DMS79 (cell line): Measurements from ENCODE around the gene TADA2A.
"Not testable (repeated sequence)": the region's sequence is repeated elsewhere in the genome, so short reads cannot be mapped to it uniquely, and the experiment has no call there.

Source experiments
- DNase-seq: peaks from one replicate; lab custom pipeline; 2025; lab: John Stamatoyannopoulos, UW

The TADA2A gene

GRCh38 chr17:37493249-37494027, 86.8 kb downstream of the TADA2A start:
- DNase-seq = no peak

GRCh38 chr17:37494401-37494831, 87.7 kb downstream of the TADA2A start:
- DNase-seq = no peak

DNA sequence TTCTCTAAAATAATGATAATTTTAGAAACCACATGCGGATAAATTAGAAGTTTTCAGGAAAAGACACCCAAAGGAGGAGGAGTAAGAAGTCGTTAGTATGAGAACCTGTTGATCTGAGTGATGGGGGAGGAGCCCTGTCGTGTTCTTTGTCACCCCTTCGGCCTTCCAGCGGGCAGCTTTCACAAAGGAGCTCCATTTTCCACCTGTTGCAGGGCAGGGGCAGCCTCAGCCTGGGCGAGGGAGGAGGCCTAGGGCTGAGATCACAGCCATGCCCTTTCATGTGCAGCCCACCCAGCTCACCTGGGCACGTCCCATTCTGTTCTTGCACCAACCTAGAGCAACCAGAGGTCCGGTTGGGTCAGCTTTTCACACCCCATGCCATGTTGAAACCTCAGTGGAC, 88.3 kb downstream of the TADA2A start:
- DNase-seq = no peak

- DNase-seq = no peak
Observed at GRCh38 chr17:37500378-37500777, 93.7 kb downstream of the TADA2A start.

GRCh38 chr17:37502009-37502936, 95.6 kb downstream of the TADA2A start:
- no peak for DNase-seq

DNA sequence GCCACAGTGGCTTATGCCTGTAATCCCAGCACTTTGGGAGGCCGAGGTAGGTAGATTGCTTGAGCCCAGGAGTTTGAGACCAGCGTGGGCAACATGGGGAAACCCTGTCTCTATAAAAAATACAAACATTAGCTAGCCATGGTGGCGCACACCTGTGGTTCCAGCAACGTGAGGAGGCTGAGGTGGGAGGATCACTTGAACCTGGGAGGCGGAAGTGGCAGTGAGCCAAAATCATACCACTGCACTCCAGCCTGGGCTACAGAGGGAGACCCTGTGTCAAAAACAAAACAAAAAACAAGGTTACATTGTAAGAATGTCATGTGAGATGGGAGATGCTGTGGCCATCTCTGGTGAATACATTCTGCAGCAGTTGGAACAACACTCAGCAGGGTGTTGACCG, 96.5 kb downstream of the TADA2A start:
- DNase-seq = no peak

GRCh38 chr17:37505333-37505732, 98.6 kb downstream of the TADA2A start:
- no peak for DNase-seq

DNA sequence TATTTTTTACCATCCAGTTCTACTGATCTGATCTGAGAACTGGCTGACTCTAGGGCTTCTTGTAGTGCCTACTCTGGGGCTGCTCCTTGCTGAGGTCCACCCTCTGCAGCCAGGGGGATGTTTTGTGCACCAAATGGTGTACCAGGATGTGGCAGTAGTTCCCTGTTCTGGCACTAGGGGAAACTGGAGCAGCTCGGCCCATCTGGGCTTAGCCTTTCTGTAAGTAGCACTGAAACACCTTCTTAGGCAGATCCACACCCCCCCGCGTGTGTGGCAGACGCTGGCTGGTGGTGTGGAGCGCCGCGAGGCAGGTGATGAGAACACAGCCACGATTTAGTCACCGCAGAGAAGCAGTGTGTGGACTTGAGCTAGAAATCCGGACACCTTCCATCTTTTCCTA, 100.0 kb downstream of the TADA2A start:
- no peak for DNase-seq

GRCh38 chr17:37507111-37507510, 100.4 kb downstream of the TADA2A start:
- no peak for DNase-seq

DNA sequence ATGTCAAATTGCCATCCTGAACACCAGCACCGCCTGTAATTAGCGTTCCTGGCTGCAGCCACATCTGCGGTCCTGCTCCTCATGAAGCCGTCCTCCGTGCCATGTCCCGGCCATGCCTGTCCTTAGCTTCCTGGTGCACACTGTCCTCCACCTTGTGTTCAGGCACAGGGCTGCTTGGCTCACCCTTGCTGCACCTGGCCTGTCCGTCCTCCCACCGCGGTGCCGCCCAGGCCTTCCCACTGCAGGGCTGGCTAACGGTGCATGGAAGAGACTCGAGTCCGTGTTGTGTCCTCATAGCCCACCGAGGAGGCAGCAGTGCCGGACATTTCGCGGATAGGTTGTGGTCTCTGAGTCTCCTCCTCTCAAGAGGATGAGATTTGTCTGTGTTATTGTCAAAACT, 103.4 kb downstream of the TADA2A start:
- DNase-seq = no peak

DNA sequence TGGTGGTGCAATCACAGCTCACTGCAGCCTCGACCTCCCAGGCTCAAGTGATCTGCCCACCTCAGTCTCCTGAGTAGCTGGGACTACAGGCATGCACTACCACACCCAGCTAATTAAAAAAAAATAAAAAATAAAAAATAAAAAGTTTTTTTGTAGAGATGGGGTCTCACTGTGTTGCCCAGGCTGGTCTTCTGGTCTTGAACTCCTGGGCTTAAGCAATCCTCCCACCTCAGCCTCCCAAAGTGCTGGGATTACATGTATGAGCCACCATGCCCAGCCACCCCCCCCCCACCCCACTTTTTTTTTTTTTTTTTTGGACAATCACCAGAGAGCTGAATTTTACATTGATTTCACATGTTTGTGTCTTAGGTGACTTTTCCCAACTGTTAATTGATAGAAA, 105.0 kb downstream of the TADA2A start:
- DNase-seq = not testable (repeated sequence)

- DNase-seq = no peak
Observed at GRCh38 chr17:37512442-37513068, 105.9 kb downstream of the TADA2A start.

- DNase-seq = no peak
Observed at GRCh38 chr17:37513711-37514110, 107.0 kb downstream of the TADA2A start.

DNA sequence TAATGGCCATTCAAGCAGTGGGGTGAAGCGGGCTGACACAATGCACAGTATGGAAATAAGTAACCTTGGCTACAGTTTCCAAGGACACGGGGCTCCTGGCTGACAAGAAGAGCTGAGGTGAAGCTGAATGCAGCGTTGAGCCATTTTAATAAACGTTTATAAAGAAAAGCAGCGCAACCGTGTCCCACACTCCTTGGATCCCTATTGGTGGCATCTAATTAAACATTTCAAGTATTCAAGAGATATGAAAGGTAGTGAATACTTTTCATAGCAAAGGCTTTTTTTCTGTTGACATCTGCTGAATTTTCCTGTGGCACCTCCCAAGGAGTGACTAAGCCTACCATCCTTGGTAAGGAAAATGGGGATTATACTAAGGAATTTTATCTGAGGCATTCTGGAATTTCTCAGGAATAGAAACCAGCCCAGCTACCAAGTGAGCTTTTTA, 109.5 kb downstream of the TADA2A start:
- DNase-seq = peak; percentile 76

GRCh38 chr17:37517881-37518280, 111.2 kb downstream of the TADA2A start:
- no peak for DNase-seq

GRCh38 chr17:37518826-37519225, 112.1 kb downstream of the TADA2A start:
- no peak for DNase-seq

DNA sequence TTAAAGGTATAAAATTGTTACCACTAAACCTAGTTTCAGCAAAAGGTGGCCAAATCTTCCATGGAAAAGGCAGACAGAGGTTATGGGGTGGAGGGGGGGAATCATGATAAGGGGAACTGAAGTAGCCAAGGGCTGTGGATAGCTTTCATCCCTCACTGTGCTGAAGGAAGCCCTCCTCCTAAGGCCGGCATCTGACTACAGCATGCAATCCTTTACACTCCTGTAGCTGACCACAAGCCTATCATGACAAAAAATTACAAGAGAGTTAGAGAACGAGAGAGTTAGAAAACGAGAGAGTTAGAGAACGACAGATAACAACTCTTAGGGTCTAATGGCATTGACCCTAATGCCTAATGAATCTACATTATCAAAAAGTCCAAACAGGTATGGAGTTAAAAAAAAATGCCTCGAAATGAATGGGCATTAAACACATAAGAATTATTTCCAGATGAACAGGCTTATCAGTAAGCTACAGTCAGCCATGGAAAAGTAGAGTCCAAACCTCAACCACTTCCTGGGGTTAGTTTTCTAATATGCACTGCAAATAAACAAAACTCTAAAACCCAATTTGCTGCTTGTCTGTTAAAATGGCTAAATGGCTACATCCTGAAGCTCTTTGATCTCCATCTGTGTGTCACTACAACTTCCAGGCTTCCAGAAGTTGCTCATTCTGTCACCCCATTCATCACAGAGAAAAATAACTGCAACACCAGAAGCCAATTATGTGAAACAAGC, 112.7 kb downstream of the TADA2A start:
- DNase-seq = no peak

DNA sequence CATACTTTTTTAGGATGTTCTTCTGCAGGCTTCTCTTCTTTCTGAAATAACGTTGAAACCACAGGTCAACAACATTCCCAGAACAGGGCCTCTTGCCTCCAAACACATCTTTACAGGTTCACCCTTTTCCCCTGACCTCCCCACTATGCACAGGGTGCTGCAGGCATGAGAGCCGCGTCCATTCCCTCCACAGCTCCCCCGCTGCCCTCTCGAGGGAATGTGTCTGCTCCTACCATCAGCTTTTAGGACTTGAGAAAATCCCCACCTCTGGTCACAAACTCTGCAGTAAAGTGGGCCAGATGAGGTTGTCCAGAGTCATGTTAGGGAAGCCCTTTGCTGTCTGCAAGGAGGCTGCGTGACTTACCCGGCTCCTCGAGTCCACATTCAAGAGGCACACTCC, 113.5 kb downstream of the TADA2A start:
- no peak for DNase-seq

- DNase-seq = no peak
Observed at GRCh38 chr17:37521821-37522220, 115.1 kb downstream of the TADA2A start.

- DNase-seq = no peak
Observed at GRCh38 chr17:37523715-37524219, 117.1 kb downstream of the TADA2A start.

GRCh38 chr17:37527249-37527851, 120.7 kb downstream of the TADA2A start:
- DNase-seq = peak; percentile 21
